KOPT-K1 (cell line): ENCODE data around the gene SCT.
"Not testable (repeated sequence)": the region's sequence is repeated elsewhere in the genome, so short reads cannot be mapped to it uniquely, and the experiment has no call there.

Experiments
- H3K27ac ChIP-seq: fragments of 200-600 bp; sonication (generic); 2 replicates; pipeline ENCODE4 v1.5.1; 2016; ENCODE audit warnings: antibody characterized with exemption, mild to moderate bottlenecking, low read depth, low read length; ENCODE audit not compliant: poor library complexity, severe bottlenecking
- H3K36me3 ChIP-seq: fragments of 200-600 bp; sonication (generic); 2 replicates; pipeline ENCODE4 v1.5.1; 2017; ENCODE audit warnings: antibody characterized with exemption, mild to moderate bottlenecking, low read length, moderate library complexity; ENCODE audit not compliant: insufficient read depth
- H3K9me3 ChIP-seq: fragments of 200-600 bp; sonication (generic); 2 replicates; pipeline ENCODE4 v1.5.1; 2017; ENCODE audit warnings: antibody characterized with exemption, low read length, mild to moderate bottlenecking; ENCODE audit not compliant: insufficient read depth, poor library complexity, severe bottlenecking

Gene SCT, protein sequence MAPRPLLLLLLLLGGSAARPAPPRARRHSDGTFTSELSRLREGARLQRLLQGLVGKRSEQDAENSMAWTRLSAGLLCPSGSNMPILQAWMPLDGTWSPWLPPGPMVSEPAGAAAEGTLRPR

GRCh38 chr11:626475-627307, at the start of gene SCT:
Gene SCT (minus strand): TSS chr11:627181. CDS start chr11:627143, 38 bp downstream.
- no peaks in the 10 kb centered on the region for H3K9me3 ChIP-seq
- no peaks in the 10 kb centered on the region; the same call in none of the 2 replicates for H3K36me3 ChIP-seq
- no peak within 1 kb of the TSS for H3K27ac ChIP-seq

DNA sequence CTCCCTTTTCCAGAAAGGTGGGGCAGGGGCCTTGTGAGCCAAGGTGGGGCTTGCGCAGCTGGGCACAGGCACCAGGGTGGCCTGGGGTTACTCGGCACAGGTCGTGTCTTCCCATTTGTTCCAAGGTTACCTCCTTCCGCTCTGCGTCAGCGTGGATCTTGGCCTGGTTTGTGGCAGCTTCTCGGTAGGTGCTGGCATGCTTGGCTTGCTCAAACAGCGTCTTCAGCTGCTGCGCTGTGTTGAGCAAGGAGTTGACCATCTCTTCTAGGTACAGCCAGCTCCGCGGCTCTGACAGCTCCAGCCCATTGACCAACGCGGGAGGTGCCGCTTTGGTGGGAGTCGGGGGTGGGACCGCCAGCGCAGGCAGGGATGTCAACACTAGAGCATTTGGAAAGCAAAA, 47.4 kb upstream of the SCT start:
- peaks cover 87% of the 10 kb centered on the region for H3K36me3 ChIP-seq
- no peaks in the 10 kb centered on the region for H3K9me3 ChIP-seq
- no peak overlapping the region for H3K27ac ChIP-seq

DNA sequence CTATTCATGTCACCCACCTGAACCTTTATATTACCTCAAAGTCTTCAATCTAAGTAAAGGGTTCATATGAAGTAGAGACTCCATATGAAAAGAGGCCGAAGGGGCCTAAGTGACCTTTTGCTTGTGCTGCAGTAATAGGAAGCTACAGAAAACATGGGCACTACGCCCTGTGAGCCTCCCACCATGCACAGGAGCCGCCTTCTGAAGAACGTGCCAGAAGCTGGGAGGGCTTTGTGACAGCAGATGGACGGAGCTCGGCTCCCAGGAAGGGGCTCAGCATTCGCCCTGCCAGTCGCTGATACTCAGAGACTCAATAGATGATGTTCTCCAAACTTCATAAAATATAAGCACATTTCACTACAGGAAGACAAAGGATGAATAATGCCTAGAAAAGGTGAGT, 46.9 kb upstream of the SCT start:
- peaks cover 87% of the 10 kb centered on the region for H3K36me3 ChIP-seq
- H3K27ac ChIP-seq: no peak overlapping the region
- no peaks in the 10 kb centered on the region for H3K9me3 ChIP-seq

DNA sequence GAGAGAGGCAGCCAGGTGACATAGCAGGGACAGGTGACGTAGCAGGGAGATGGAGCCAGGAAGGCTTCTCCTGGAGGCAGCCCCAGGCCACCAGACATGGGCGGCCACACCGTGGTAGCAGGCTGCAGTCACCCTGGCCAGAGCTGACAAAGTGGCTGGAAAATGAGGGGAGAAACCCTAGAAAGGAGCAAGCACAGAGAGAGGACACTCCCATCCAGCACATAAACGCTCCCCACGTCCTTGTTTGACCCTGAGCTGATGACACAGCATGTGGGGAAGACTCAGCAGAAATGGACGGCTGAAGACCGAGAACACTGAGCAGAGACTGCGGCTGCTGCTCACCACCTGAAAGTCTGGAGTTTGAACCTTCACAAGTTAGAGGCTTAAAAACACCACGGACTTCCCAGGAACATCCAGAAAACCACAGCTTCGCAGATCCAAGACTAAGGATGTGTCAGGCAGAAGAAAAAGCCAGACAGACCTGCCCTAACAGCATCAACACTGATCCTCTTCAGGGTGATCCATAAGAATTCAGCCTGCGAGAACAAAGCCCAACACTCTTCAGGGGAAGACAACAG, 38.8 kb upstream of the SCT start:
- Histone ChIP-seq H3K36me3 (peaks cover 79% of the 10 kb centered on the region), H3K27ac (no peak overlapping the region), H3K9me3 (no peaks in the 10 kb centered on the region)

DNA sequence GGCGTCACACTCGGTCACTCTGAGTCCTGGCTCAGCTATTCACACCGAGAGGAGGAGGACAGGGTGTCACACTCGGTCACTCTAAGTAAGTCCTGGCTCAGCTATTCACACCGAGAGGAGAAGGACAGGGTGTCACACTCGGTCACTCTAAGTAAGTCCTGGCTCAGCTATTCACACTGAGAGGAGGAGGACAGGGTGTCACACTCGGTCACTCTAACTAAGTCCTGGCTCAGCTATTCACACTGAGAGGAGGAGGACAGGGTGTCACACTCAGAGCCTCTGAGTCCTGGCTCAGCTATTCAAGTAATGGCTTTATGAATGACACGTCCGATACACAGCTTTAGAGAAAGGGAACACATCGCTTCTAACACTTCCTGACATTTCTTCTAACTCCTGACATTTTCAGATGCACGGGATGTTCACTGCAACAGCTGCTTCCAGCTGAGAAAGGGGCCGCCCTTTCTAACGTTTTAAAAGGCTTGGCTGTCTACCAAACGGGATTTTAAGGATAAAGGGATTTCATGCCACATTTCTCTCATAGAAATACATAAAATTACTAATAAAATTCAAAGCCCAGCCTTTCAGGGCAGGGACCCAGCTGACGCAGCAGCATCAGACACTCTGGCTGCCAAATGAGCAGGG, 38.2 kb upstream of the SCT start:
- Histone ChIP-seq H3K9me3 (no peaks in the 10 kb centered on the region), H3K36me3 (peaks cover 79% of the 10 kb centered on the region), H3K27ac (no peak overlapping the region)

GRCh38 chr11:662689-663274, 35.8 kb upstream of the SCT start:
- Histone ChIP-seq H3K27ac (no peak overlapping the region), H3K36me3 (peaks cover 88% of the 10 kb centered on the region), H3K9me3 (no peaks in the 10 kb centered on the region)

GRCh38 chr11:660681-661444, 33.9 kb upstream of the SCT start:
- peaks cover 90% of the 10 kb centered on the region for H3K36me3 ChIP-seq
- H3K9me3 ChIP-seq: no peaks in the 10 kb centered on the region
- H3K27ac ChIP-seq: no peak overlapping the region

DNA sequence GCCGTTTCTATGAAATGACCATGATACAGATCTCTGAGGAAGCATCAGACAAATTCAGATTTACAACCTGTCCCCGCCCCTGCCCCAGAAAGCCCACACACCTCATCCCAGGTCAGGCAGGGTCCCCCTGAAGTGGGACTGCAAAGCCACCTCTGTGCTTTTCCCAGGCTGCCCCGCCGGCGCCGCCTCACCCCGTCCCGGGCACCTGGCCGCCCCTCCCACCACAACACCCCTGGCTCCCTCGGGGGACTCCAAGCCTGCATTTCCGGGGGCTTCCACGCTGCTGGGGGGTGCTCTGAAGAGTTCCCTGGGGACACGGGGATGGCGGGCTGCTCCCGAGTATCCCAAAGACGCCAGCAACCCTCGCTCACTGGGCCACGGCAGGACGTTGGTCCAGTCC, 33.3 kb upstream of the SCT start:
- H3K27ac ChIP-seq: no peak overlapping the region
- no peaks in the 10 kb centered on the region for H3K9me3 ChIP-seq
- H3K36me3 ChIP-seq: peaks cover 87% of the 10 kb centered on the region

GRCh38 chr11:659532-660085, 32.6 kb upstream of the SCT start:
- Histone ChIP-seq H3K9me3 (no peaks in the 10 kb centered on the region), H3K36me3 (peaks cover 89% of the 10 kb centered on the region), H3K27ac (no peak overlapping the region)

DNA sequence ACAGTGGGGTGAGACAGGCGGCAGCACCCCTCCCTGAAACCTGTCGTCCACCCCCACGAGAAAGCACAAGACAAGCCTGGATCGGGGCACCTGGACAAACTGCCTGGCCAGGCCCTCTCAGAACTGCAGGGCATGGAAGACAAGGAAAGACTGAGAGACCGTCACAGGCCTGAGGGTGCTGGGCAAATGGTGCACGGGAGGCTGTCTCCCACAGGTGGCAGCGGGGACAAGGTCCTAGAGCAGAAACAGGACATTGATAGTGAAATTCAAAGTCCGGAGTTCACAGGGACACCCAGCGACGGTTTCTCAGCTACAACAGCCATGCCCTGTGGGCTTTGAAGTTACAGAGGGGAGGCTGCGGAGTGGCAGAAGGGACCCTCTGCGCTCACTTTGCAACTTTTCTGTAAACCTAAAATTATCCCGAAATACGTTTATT, 30.7 kb upstream of the SCT start:
- peaks cover 92% of the 10 kb centered on the region for H3K36me3 ChIP-seq
- H3K9me3 ChIP-seq: no peaks in the 10 kb centered on the region
- H3K27ac ChIP-seq: no peak overlapping the region

GRCh38 chr11:656866-657265, 29.9 kb upstream of the SCT start:
- Histone ChIP-seq H3K36me3 (peaks cover 91% of the 10 kb centered on the region), H3K27ac (no peak overlapping the region), H3K9me3 (no peaks in the 10 kb centered on the region)

- Histone ChIP-seq H3K9me3 (no peaks in the 10 kb centered on the region), H3K27ac (no peak overlapping the region), H3K36me3 (peaks cover 91% of the 10 kb centered on the region)
Observed at GRCh38 chr11:656426-656825, 29.4 kb upstream of the SCT start.

DNA sequence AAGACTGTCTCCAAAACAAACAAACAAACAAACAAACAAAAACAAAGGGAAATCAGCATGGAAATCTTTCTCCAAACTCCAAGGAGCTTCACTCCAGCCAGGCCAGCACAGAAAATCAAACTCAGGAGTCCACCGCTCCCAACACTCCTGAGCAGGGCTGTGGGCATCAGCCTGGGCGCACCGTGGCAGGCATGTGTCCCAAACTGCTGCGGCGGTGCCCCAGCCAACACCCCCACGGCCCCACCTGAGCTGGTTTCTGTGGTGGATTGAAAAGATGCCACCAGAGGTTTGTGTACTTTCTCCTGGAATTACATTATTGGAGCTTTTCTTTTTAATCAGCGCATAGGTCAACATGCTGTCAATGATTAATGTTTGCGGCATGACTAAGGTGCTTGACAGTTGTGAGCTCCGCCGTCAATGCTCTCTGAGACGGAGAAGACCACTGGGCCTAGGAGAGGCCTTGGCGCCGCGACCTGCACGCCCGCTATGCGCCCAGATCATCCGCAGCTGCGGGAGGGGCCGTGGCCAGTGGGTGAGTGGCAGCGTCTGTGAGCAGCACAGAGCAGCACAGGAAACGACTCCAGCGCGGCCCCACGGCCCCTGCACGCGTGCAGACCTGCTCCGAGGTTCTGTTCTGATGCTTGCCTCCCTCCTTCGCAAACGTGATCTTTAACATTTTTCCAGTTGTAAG, 28.2 kb upstream of the SCT start:
- Histone ChIP-seq H3K9me3 (no peaks in the 10 kb centered on the region), H3K27ac (no peak overlapping the region), H3K36me3 (peaks cover 90% of the 10 kb centered on the region)

GRCh38 chr11:654444-654843, 27.5 kb upstream of the SCT start:
- H3K9me3 ChIP-seq, H3K27ac ChIP-seq: not testable (repeated sequence)
- H3K36me3 ChIP-seq: peaks cover 90% of the 10 kb centered on the region
